ENCODE data around the gene RASGEF1B.
"Not testable (repeated sequence)": the region's sequence is repeated elsewhere in the genome, so short reads cannot be mapped to it uniquely, and the experiment has no call there.

The RASGEF1B gene

GRCh38 chr4:81498551-81499099, 26.9 kb upstream of the RASGEF1B start:
- no peak for DNase-seq

- no peak for DNase-seq
Observed at GRCh38 chr4:81498046-81498445, 26.3 kb upstream of the RASGEF1B start.

GRCh38 chr4:81495345-81495744, 23.6 kb upstream of the RASGEF1B start:
- DNase-seq = no peak

GRCh38 chr4:81494031-81494431, 22.3 kb upstream of the RASGEF1B start:
- no peak for DNase-seq

GRCh38 chr4:81492606-81493230, 21.0 kb upstream of the RASGEF1B start:
- no peak for DNase-seq

- DNase-seq = no peak
Observed at GRCh38 chr4:81491943-81492342, 20.2 kb upstream of the RASGEF1B start.

GRCh38 chr4:81490403-81491160, 18.9 kb upstream of the RASGEF1B start:
- DNase-seq = no peak

GRCh38 chr4:81486502-81486901, 14.8 kb upstream of the RASGEF1B start:
- no peak for DNase-seq

- no peak for DNase-seq
Observed at GRCh38 chr4:81485310-81485980, 13.7 kb upstream of the RASGEF1B start.

- peak in 1 of 58 donors; percentile 16 for DNase-seq
Observed at GRCh38 chr4:81482326-81482725, 10.6 kb upstream of the RASGEF1B start.

GRCh38 chr4:81481151-81481550, 9.4 kb upstream of the RASGEF1B start:
- no peak for DNase-seq

GRCh38 chr4:81479573-81479972, 7.9 kb upstream of the RASGEF1B start:
- not testable (repeated sequence) for DNase-seq

GRCh38 chr4:81473331-81474265, 1.9 kb upstream of the RASGEF1B start:
- peak in 1 of 58 donors; percentile 21 for DNase-seq

- peak in 28 of 58 donors; percentile 7 to 74 (median 54) for DNase-seq
Observed at GRCh38 chr4:81472281-81473182, 825 bp upstream of the RASGEF1B start.

- peak in 5 of 58 donors; percentile 41 to 67 (median 57) for DNase-seq
Observed at GRCh38 chr4:81471298-81471587, 464 bp downstream of the RASGEF1B start.

GRCh38 chr4:81470456-81471297, 1.0 kb downstream of the RASGEF1B start:
- peak in 45 of 58 donors; percentile 2 to 73 (median 45) for DNase-seq

- no peak for DNase-seq
Observed at GRCh38 chr4:81469781-81470455, 1.8 kb downstream of the RASGEF1B start.

GRCh38 chr4:81468678-81469077, 3.0 kb downstream of the RASGEF1B start:
- DNase-seq = no peak

GRCh38 chr4:81467672-81467964, 4.1 kb downstream of the RASGEF1B start:
- DNase-seq = no peak
